Fibroblast of villous mesenchyme (primary cell): ENCODE results near the gene EID3. TPM values are rescaled to one million over a fixed set of nuclear protein-coding genes. Genes with fewer than 3 reads are reported as not detected.

Experiments used
- DNase-seq: peaks from one replicate; pipeline ENCODE4 v3.0.0-alpha.2; 2010; ENCODE audit warnings: low read depth
- H3K4me3 ChIP-seq: 2 replicates; pipeline ENCODE4 v1.5.1; 2011; ENCODE audit warnings: low read depth, mild to moderate bottlenecking, low read length
- total RNA-seq: library from RNA; depleted of rRNA; stranded (reverse); fragments of >200 nt; gene quantifications from 2 replicates; pipeline ENCODE4 v1.2.3, GENCODE V29; 2012
- TF ChIP-seq, protein P1 (sequence below): IDR thresholded peaks from 2 replicates; pipeline ENCODE4 v1.5.1; 2012; ENCODE audit warnings: low read depth, mild to moderate bottlenecking, low read length; ENCODE audit not compliant: insufficient read depth

Gene EID3
- total RNA-seq, 1 donor = 25.0 TPM

DNA sequence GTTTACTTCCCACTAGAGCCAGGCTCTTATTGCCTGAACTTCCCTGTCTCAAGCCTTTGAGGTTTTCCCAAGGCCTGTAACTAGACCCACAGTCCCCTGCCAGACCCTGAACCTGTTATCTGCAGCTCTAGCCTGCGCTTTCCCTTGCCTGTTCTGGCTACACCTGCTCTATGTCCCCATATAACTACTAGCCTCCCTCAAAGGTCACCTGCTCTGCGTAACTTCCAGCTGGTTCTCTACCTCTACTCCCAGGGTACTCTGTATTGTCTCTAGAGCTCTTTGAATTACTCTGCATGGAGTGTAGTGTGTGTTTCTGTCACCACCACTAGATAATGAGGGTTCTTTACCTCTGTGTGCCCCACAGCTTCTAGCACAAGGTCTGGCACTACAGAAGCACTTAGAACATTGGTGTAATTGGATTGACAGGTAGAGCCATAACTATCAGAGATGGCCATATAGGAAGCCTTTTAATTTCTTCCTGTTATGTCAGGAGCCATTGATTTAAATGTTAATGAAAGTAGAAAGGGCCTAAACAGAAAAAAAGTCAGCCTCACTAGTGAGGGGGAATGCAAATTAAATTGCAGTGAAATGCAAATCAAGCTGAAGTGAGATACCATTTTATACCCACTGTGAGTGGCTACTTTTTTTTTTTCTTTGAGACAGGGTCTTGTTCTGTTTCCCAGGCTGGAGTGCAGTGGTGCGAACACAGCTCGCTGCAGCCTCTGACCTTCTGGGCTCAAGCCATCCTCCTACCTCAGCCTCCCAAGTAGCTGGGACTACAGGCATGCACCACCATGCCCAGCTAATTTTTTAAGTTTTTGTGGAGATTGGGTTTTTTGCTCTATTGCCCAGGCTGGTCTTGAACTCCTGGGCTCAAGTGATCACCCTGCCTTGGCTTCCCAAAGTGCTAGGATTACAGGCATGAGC, 47.8 kb downstream of the EID3 start:
- H3K4me3 ChIP-seq = no peak overlapping the region
- TF ChIP-seq, protein P1, sequence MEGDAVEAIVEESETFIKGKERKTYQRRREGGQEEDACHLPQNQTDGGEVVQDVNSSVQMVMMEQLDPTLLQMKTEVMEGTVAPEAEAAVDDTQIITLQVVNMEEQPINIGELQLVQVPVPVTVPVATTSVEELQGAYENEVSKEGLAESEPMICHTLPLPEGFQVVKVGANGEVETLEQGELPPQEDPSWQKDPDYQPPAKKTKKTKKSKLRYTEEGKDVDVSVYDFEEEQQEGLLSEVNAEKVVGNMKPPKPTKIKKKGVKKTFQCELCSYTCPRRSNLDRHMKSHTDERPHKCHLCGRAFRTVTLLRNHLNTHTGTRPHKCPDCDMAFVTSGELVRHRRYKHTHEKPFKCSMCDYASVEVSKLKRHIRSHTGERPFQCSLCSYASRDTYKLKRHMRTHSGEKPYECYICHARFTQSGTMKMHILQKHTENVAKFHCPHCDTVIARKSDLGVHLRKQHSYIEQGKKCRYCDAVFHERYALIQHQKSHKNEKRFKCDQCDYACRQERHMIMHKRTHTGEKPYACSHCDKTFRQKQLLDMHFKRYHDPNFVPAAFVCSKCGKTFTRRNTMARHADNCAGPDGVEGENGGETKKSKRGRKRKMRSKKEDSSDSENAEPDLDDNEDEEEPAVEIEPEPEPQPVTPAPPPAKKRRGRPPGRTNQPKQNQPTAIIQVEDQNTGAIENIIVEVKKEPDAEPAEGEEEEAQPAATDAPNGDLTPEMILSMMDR = no peak
- DNase-seq = no peak

DNA sequence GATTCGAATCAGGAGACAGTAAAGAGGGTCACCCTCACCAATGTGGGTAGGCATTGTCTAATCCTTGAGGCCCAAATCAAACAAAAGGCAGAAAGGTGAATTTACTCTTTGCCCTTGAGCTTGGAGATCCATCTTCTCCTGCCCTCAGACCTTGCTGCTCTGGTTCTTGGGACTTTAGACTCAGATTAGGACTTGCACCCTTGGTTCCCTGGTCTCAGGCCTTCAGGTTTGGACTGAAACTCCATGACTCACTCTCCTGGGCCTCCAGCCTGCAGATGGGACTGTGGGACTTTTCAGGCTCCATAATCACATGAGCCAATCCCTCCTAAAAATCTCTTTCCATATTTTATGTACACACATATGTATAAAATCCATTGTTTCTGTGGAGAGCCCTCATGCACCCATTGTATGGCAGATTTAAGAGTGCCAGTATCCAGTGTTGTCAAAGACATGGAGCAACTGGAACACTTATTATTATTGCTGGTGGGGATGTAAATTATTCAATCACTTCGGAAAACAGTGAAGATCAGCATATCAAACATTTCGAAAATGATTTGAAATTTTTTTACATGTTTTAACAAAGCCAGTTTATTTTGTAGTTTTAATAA, 48.7 kb downstream of the EID3 start:
- no peak for DNase-seq
- TF ChIP-seq, protein P1 = no peak
- no peak overlapping the region for H3K4me3 ChIP-seq

DNA sequence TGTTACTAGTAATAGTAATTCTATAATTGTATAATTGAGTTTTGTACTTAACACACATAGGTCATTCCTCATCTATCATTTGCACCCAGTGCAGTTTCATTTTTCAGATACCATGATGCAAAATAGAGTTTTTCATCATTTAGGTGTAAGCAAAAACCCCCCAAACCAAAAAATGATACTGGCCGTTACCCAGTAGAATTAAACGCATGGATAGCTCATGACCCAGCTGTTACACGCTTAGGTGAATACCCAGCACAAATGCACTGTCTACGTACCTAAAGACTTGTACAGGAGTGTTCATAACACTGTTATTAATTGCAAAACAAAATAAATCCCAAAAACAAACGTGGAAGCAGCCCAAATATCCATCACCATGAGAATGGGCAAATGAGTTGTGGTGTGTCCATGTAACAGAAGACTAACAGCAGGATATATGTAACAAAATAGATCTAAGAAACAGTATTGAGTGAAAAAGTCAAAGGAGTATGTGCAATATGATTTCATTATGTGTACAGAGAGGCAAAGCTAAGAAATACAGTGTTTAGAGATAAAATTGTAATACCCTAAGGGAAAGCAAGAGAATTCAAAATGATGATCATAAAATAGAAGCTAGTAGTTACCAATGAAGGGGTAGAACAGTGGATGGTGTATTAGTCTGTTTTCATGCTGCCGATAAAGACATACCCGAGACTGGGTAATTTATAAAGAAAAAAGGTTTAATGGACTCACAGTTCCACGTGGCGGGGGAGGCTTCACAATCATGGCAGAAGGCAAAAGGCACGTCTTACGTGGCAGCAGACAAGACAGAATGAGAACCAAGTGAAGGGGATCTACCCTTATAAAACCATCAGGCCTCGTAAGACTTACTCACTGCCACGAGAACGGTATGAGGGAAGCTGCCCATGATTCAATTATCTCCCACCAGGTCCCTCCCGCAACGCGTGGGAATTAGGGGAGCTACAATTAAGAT, 49.8 kb downstream of the EID3 start:
- TF ChIP-seq, protein P1 = no peak
- no peak for DNase-seq
- no peak overlapping the region for H3K4me3 ChIP-seq

DNA sequence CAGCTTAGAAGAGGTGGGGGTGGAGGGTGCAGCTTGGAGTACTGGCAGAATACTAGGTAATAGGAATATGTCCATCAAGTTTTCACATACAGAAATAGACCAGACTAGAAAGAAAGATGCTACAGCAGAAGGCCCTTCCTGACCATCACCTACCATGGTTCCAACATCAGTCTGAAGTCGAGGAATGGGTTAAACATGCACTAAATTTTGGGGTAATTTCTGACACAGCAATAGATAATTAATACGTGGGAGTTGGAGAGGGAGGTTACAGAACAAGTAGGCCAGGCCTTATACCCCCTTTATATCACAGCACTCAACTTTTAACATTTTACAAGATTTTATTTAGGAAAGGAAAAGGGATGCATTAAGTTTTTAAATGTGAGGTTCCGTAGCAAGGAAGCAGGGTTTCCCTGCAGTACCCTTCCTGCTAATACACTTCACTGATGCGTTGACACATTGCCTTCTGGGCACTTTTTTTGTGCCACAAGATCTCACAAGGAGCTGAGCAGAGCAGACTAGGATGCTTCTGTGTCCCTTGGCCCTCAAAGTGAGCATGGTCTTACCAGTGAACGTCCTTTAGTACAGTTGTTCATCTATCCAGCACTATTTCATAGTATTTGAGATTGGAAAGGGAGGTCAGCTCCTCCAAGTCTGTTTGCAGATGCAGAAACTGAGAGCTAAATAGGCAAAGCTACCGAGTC, 50.8 kb downstream of the EID3 start:
- no peak overlapping the region for H3K4me3 ChIP-seq
- no peak for DNase-seq
- TF ChIP-seq, protein P1 = no peak

Other genes starting within 250 kb of the EID3 start
- 16.1 and 38.0 TPM in 2 replicates for gene HCFC2, start 239.2 kb upstream of the EID3 start, total RNA-seq
- gene NFYB, start 165.5 kb upstream of the EID3 start, total RNA-seq = 11.9 and 28.5 TPM in 2 replicates
- gene TXNRD1, start 88.0 kb upstream of the EID3 start, total RNA-seq = 352 and 747 TPM in 2 replicates
- gene CHST11, start 153.2 kb downstream of the EID3 start, total RNA-seq = 3.5 and 8.2 TPM in 2 replicates